A549 (cell line): ENCODE data around the gene RNF144A. TPM values are rescaled to one million over a fixed set of nuclear protein-coding genes. Genes with fewer than 3 reads are reported as not detected.

Source experiments
- ATAC-seq, 2 experiments: fragments of 200-7000 bp in 1 of 2; fragments of >200 bp in 1 of 2; cut with Nextera tagmentation in 1 of 2; cut with Tn5 transposase in 1 of 2; 3 replicates each; pipeline versions ENCODE4 v1.8.0 to v1.9.1; 2018 to 2020; ENCODE audit warnings: mild to moderate bottlenecking in 1 of 2, moderate library complexity in 1 of 2
- CTCF ChIA-PET: fragments of 300-600 bp; sonication (Branson Sonifier 250); formaldehyde crosslinking; extraction: SDS; loops from one replicate; lab custom pipeline; 2021; ENCODE audit warnings: antibody characterized with exemption, inconsistent platforms; lab: Yijun Ruan, JAX
- POLR2A ChIA-PET: fragments of 350-600 bp; formaldehyde crosslinking; extraction: SDS; loops from one replicate; lab custom pipeline; 2021; ENCODE audit warnings: antibody characterized with exemption, inconsistent platforms; lab: Yijun Ruan, JAX
- DNase-seq, 2 experiments: peaks; one replicate each; pipeline versions ENCODE4 v3.0.0 to v3.0.0-alpha.2; 2011 to 2016; ENCODE audit warnings: low read depth in 1 of 2, low spot score in 1 of 2
- FAIRE-seq: peaks from 2 replicates; lab custom pipeline; 2011; peaks lifted over from hg19 to GRCh38; lab: Jason Lieb, UNC
- H3K27ac ChIP-seq, 2 experiments: fragments of >200 bp; sonication (Bioruptor Twin); formaldehyde crosslinking; 3 replicates each; pipeline ENCODE4 v1.5.1; 2016 to 2017
- H3K4me1 ChIP-seq: fragments of >200 bp; sonication (Bioruptor Twin); formaldehyde crosslinking; 3 replicates; pipeline ENCODE4 v1.6.1; 2016
- H3K4me2 ChIP-seq: fragments of >200 bp; sonication (Bioruptor Twin); formaldehyde crosslinking; 3 replicates; pipeline ENCODE4 v1.6.1; 2016
- H3K4me3 ChIP-seq: fragments of >200 bp; sonication (Bioruptor Twin); formaldehyde crosslinking; 3 replicates; pipeline ENCODE4 v1.5.1; 2016
- H3K9me3 ChIP-seq: fragments of >200 bp; sonication (Bioruptor Twin); formaldehyde crosslinking; 3 replicates; pipeline ENCODE4 v1.6.1; 2016
- ATOH8 ChIP-seq: fragments of 250-450 bp; sonication (Bioruptor Pico); IDR thresholded peaks from 2 replicates; pipeline ENCODE4 v1.5.0; 2020; ENCODE audit warnings: low read depth, mild to moderate bottlenecking, moderate library complexity
- BHLHE40 ChIP-seq: IDR thresholded peaks from 2 replicates; pipeline ENCODE4 v1.6.1; 2012; ENCODE audit warnings: low read depth, low read length, inconsistent platforms
- CHD4 ChIP-seq: fragments of 200-600 bp; sonication (generic); IDR thresholded peaks from 2 replicates; pipeline ENCODE4 v1.6.1; 2016; ENCODE audit warnings: antibody characterized with exemption, mild to moderate bottlenecking, borderline replicate concordance
- E2F6 ChIP-seq: IDR thresholded peaks from 2 replicates; pipeline ENCODE4 v1.6.1; 2012; ENCODE audit warnings: low read depth, borderline replicate concordance
- EHF ChIP-seq: fragments of 250-450 bp; sonication (Bioruptor Pico); IDR thresholded peaks from 2 replicates; pipeline ENCODE4 v1.5.0; 2020; ENCODE audit warnings: mild to moderate bottlenecking
- ELK1 ChIP-seq: fragments of 150-350 bp; IDR thresholded peaks from 2 replicates; pipeline ENCODE4 v1.6.1; 2014; ENCODE audit warnings: low read depth, mild to moderate bottlenecking, low read length
- FOSL2 ChIP-seq, 2 experiments: fragments of 450-650 bp in 1 of 2; fragments of >200 bp in 1 of 2; sonication (Bioruptor Twin) in 1 of 2; formaldehyde crosslinking; IDR thresholded peaks; 2 replicates each; pipeline versions ENCODE4 v1.5.0 to v1.6.1; 2016 to 2020; ENCODE audit warnings: mild to moderate bottlenecking in 1 of 2, moderate library complexity in 1 of 2
- HDAC2 ChIP-seq: fragments of 200-600 bp; sonication (generic); IDR thresholded peaks from 2 replicates; pipeline ENCODE4 v1.6.1; 2016
- HES2 ChIP-seq: fragments of >200 bp; sonication (Bioruptor Twin); formaldehyde crosslinking; IDR thresholded peaks from 2 replicates; pipeline ENCODE4 v1.6.1; 2016
- HMGXB4 ChIP-seq: fragments of 250-450 bp; sonication (Bioruptor Pico); IDR thresholded peaks from 2 replicates; pipeline ENCODE4 v1.5.0; 2021; ENCODE audit warnings: mild to moderate bottlenecking, moderate library complexity, borderline replicate concordance
- JUN ChIP-seq, 2 experiments: fragments of >200 bp; sonication (Bioruptor Twin); formaldehyde crosslinking; IDR thresholded peaks; 2 replicates in 1 of 2; 3 replicates in 1 of 2; pipeline ENCODE4 v1.6.1; 2016 to 2017
- JUNB ChIP-seq: fragments of >200 bp; sonication (Bioruptor Twin); formaldehyde crosslinking; IDR thresholded peaks from 2 replicates; pipeline ENCODE4 v1.6.1; 2016
- KDM1A ChIP-seq: fragments of 200-600 bp; sonication (generic); IDR thresholded peaks from 2 replicates; pipeline ENCODE4 v1.6.1; 2016; ENCODE audit warnings: low read depth, mild to moderate bottlenecking
- PBX3 ChIP-seq: IDR thresholded peaks from 2 replicates; pipeline ENCODE4 v1.6.1; 2012
- POLR2AphosphoS2 ChIP-seq: conservative IDR thresholded peaks from 2 replicates; pipeline ENCODE4 v1.6.1; 2012; ENCODE audit warnings: low read length, improper control_type of control experiment, inconsistent platforms
- RAD21 ChIP-seq, 2 experiments: fragments of >200 bp in 1 of 2; sonication (Bioruptor Twin) in 1 of 2; formaldehyde crosslinking in 1 of 2; IDR thresholded peaks in 1 of 2; conservative IDR thresholded peaks in 1 of 2; 2 replicates in 1 of 2; 3 replicates in 1 of 2; pipeline ENCODE4 v1.6.1; 2012 to 2018; ENCODE audit warnings: inconsistent platforms in 1 of 2
- RARB ChIP-seq: fragments of 250-450 bp; sonication (Bioruptor Pico); IDR thresholded peaks from 2 replicates; pipeline ENCODE4 v1.8.0; 2021; ENCODE audit warnings: mild to moderate bottlenecking, moderate library complexity
- RCOR1 ChIP-seq: fragments of 150-350 bp; IDR thresholded peaks from 2 replicates; pipeline ENCODE4 v1.6.1; 2014; ENCODE audit warnings: antibody characterized with exemption, low read length, low read depth
- TP53 ChIP-seq: fragments of 250-450 bp; sonication (Bioruptor Pico); IDR thresholded peaks from 2 replicates; pipeline ENCODE4 v1.5.0; 2021; ENCODE audit warnings: mild to moderate bottlenecking, moderate library complexity
- USF2 ChIP-seq: fragments of 450-650 bp; IDR thresholded peaks from 2 replicates; pipeline ENCODE4 v1.6.1; 2014; ENCODE audit warnings: antibody characterized with exemption
- ZC3H11A ChIP-seq: fragments of 450-650 bp; IDR thresholded peaks from 2 replicates; pipeline ENCODE4 v1.6.1; 2014; ENCODE audit warnings: antibody characterized with exemption, mild to moderate bottlenecking
- ZNF302 ChIP-seq: fragments of 250-450 bp; sonication (Bioruptor Pico); IDR thresholded peaks from 2 replicates; pipeline ENCODE4 v1.9.0; 2021; ENCODE audit warnings: inconsistent platforms, mild to moderate bottlenecking, moderate library complexity
- WGBS: methylation state at CpG from one replicate; pipeline ENCODE4 v1.1.6; 2017; ENCODE audit errors: missing lambda C conversion rate; 5-methylcytosine and 5-hydroxymethylcytosine counted together
- polyA plus RNA-seq, 4 experiments: library from polyadenylated mRNA; depleted of rRNA in 3 of 4; stranded (reverse); fragments of >200 nt; fragmentation: RNase III in 1 of 4; extraction: RNeasy Plus Mini Kit Qiagen cat#74134 plus additional on column Dnase treatment in 1 of 4; gene quantifications; 2 replicates in 3 of 4; 3 replicates in 1 of 4; pipeline ENCODE4 v1.2.3, GENCODE V29; 2011 to 2017

The RNF144A gene
- polyA plus RNA-seq, 2 of the 4 experiments (the other 2 are of a cell fraction): 4.4 to 9.6 TPM

GRCh38 chr2:7018767-7019166 is 101.6 kb downstream of the RNF144A start:
- Histone ChIP-seq H3K4me2 (no peak overlapping the region), H3K27ac (no peak overlapping the region), H3K4me3 (no peak overlapping the region), H3K4me1 (peaks cover 9% of the 10 kb centered on the region), H3K9me3 (no peaks in the 10 kb centered on the region)
- WGBS: 90% methylated on average over 5 of the region's 5 CpGs
- FAIRE-seq (no peak), DNase-seq (no peak), ATAC-seq (no peak)
- TF ChIP-seq E2F6 (no peak), EHF (CRISPR knock-in tag) (no peak), POLR2AphosphoS2 (no peak), FOSL2 (IDR thresholded peaks at IDR 0.05) (no peak), FOSL2 (CRISPR knock-in tag; IDR thresholded peaks at IDR 0.05) (no peak), ZC3H11A (no peak), JUNB (no peak), PBX3 (no peak)
- POLR2A ChIA-PET: no interaction called here
- CTCF ChIA-PET: interaction anchor here (0.6 to 1.6 kb wide), 5 partner anchors 14 to 102 kb away, joined by 3 to 6 read pairs (median 3); partner anchors contain the start of gene RNF144A

GRCh38 chr2:7019191-7019590 is 102.0 kb downstream of the RNF144A start:
- peaks cover 13% of the 10 kb centered on the region for H3K4me1 ChIP-seq
- CTCF ChIA-PET: interaction anchor here (0.8 to 1.6 kb wide), 4 partner anchors 14 to 103 kb away, joined by 3 to 6 read pairs (median 4); partner anchors contain the start of gene RNF144A
- FAIRE-seq: no peak

GRCh38 chr2:7020059-7020458 is 102.8 kb downstream of the RNF144A start:
- DNase-seq (no peak), ATAC-seq (no peak), FAIRE-seq (no peak)
- Histone ChIP-seq H3K27ac (no peak overlapping the region), H3K4me3 (no peak overlapping the region), H3K4me1 (peaks cover 13% of the 10 kb centered on the region), H3K4me2 (no peak overlapping the region), H3K9me3 (no peaks in the 10 kb centered on the region)
- ChIA-PET POLR2A (no interaction called here), CTCF (interaction anchor here (1.5 to 1.6 kb wide), 2 partner anchors 24 to 103 kb away, joined by 5 to 6 read pairs; partner anchors contain the start of gene RNF144A)
- 86% methylated on average over 5 of the region's 6 CpGs for WGBS
- TF ChIP-seq JUNB (no peak), KDM1A (no peak), RAD21 (conservative IDR thresholded peaks at IDR 0.05 in 1 of 2, IDR thresholded peaks at IDR 0.05 in 1 of 2) (no peak), BHLHE40 (no peak), CHD4 (no peak), E2F6 (no peak), ZNF302 (CRISPR knock-in tag) (no peak), ATOH8 (CRISPR knock-in tag) (no peak), RCOR1 (no peak), FOSL2 (IDR thresholded peaks at IDR 0.05) (no peak), FOSL2 (CRISPR knock-in tag; IDR thresholded peaks at IDR 0.05) (no peak), TP53 (no peak), USF2 (no peak), HDAC2 (no peak)

More at GRCh38 chr2:7019191-7019590, 102.0 kb downstream of the RNF144A start:
- Histone ChIP-seq H3K4me2 (no peak overlapping the region), H3K4me3 (no peak overlapping the region), H3K27ac (no peak overlapping the region), H3K9me3 (no peaks in the 10 kb centered on the region)
- POLR2A ChIA-PET: no interaction called here
- ATAC-seq (no peak), DNase-seq (no peak)
- WGBS: 87% methylated on average over 16 of the region's 17 CpGs
- TF ChIP-seq JUN (IDR thresholded peaks at IDR 0.05) (no peak), ELK1 (no peak), POLR2AphosphoS2 (no peak), RARB (CRISPR knock-in tag) (no peak), HMGXB4 (CRISPR knock-in tag) (no peak), HES2 (no peak)
